Activated T-cell treated with anti-CD3 and anti-CD28 coated beads, Interleukin-2, amount 50 U/mL, for 24 hours (primary cell): ENCODE results near the gene UCP3.

Source experiments
- DNase-seq: peaks from one replicate; pipeline ENCODE4 v3.0.0-alpha.2; 2020
- H3K27ac Mint-ChIP-seq: 2 replicates; pipeline ENCODE4 v1.8.0; 2020; ENCODE audit warnings: mild to moderate bottlenecking, mixed read lengths
- H3K27me3 Mint-ChIP-seq: 2 replicates; pipeline ENCODE4 v1.8.0; 2020; ENCODE audit warnings: mixed read lengths
- H3K36me3 Mint-ChIP-seq: 2 replicates; pipeline ENCODE4 v1.8.0; 2020; ENCODE audit warnings: low read depth, mixed read lengths
- H3K4me1 Mint-ChIP-seq: 2 replicates; pipeline ENCODE4 v1.8.0; 2020; ENCODE audit warnings: low read depth, mixed read lengths
- H3K4me3 Mint-ChIP-seq: 2 replicates; pipeline ENCODE4 v1.8.0; 2020; ENCODE audit warnings: mild to moderate bottlenecking, moderate library complexity, mixed read lengths
- H3K9me3 Mint-ChIP-seq: 2 replicates; pipeline ENCODE4 v1.8.0; 2020; ENCODE audit warnings: mixed read lengths

The UCP3 gene

DNA sequence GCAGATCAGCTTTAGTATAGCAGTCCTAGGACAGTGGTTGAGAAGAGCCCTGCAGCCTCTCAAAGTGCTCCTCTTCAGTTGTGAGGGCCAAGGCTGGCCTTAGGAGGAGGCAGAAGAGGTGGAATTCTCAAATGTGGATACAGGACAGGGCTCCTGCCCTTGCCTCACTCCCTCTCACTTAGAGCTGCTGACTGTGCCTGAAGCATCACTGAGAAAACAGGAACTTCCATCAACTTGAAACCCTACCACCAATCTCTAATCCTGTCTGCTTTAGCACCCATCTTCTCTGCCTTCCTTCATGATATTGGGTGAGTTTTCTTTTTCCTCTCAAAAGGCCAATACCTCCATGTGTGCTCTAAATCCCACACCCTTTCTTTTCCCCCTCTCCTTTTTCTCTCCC lies 14.4 kb upstream of the UCP3 start:
- Mint-ChIP-seq H3K4me1 (peaks cover 33% of the 10 kb centered on the region), H3K9me3 (no peaks in the 10 kb centered on the region), H3K27me3 (no peaks in the 10 kb centered on the region), H3K27ac (no peak overlapping the region), H3K4me3 (no peak overlapping the region), H3K36me3 (peaks cover 43% of the 10 kb centered on the region)
- no peak for DNase-seq

DNA sequence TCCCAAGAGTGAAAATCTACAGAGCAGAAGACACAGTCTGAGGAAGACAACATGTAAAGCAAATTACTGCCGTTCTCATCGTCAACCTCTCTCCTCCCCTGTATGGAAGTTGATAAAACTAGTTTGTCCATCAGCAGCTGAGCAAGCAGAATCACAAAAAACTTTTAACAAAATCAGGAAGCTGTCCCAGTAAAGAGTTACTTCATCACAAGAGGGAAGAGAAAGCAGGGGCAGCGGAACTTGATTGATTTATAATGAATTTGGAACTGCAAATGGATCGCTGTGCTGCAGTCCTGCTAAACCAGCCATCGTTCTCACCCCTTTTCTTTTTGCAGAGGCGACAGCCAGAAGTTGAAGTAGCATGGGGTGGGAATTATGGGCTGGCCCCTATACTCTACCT lies 13.7 kb upstream of the UCP3 start:
- no peak for DNase-seq
- H3K27ac Mint-ChIP-seq, result no peak overlapping the region
- no peaks in the 10 kb centered on the region for H3K9me3 Mint-ChIP-seq
- no peak overlapping the region for H3K4me3 Mint-ChIP-seq
- peaks cover 33% of the 10 kb centered on the region for H3K4me1 Mint-ChIP-seq
- H3K27me3 Mint-ChIP-seq, result no peaks in the 10 kb centered on the region
- H3K36me3 Mint-ChIP-seq, result peaks cover 44% of the 10 kb centered on the region

DNA sequence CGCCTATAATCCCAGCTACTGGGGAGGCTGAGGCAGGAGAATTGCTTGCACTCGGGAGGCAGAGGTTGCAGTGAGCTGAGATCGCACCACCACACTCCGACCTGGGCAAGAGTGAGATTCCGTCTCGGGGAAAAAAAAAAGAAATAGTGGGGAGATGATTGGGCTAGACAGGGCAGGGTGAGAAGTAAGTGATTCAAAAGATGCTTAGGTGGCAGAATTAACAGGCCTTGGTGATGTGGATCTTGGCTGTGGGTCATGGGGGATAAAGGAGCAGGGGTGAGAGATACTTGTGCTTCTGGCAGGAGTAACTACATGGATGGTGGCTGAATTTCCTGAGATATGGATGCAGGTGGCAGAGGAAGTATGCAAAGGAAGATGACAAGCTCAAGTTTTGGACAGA lies 13.1 kb upstream of the UCP3 start:
- peaks cover 47% of the 10 kb centered on the region for H3K36me3 Mint-ChIP-seq
- H3K9me3 Mint-ChIP-seq, result no peaks in the 10 kb centered on the region
- peaks cover 35% of the 10 kb centered on the region for H3K4me1 Mint-ChIP-seq
- no peak overlapping the region for H3K4me3 Mint-ChIP-seq
- no peak for DNase-seq
- no peak overlapping the region for H3K27ac Mint-ChIP-seq
- H3K27me3 Mint-ChIP-seq, result no peaks in the 10 kb centered on the region

DNA sequence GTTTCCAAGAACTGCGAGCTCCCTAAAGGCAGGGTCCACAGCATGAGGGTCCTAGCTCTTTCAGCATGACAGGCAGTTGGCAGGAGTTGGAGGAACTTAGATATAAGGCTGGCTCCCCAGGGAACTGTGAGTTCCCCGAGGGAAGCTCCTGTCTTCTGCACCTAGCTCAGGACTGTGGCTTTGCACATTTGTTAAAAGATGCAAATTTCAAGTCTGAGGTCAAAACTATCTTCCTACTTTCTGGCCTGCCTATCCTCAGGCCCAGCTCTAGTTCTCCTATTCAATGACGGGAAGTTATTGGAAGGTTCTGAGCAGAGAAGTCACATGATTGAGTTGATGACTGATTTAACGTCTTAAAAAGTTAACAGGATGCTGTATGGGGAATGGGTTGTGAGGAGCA lies 11.7 kb upstream of the UCP3 start:
- Mint-ChIP-seq H3K4me3 (no peak overlapping the region), H3K4me1 (peaks cover 37% of the 10 kb centered on the region), H3K9me3 (no peaks in the 10 kb centered on the region), H3K27ac (no peak overlapping the region), H3K36me3 (peaks cover 52% of the 10 kb centered on the region), H3K27me3 (no peaks in the 10 kb centered on the region)
- DNase-seq, result no peak

DNA sequence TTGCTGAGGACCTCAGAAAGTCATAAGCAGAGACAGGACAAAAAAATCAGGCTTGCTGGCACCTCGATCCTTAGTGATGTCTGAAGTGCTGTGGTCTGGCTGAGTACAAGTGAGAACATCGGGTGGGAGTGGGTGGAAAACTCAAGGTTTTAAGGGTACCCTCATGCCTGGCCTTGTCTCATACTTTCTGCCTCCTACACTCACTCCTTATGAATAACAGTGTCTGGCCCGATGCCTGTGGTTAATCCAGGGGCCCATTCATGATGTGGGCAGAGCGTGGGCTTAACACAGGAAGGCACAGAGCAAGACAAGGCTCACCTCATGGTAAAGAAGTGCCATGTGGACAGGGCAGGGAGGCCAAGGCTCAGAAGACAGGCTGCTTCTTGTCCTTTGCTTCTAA lies 11.0 kb upstream of the UCP3 start:
- Mint-ChIP-seq H3K4me1 (peaks cover 38% of the 10 kb centered on the region), H3K4me3 (no peak overlapping the region), H3K36me3 (peaks cover 52% of the 10 kb centered on the region), H3K27me3 (no peaks in the 10 kb centered on the region), H3K9me3 (no peaks in the 10 kb centered on the region), H3K27ac (no peak overlapping the region)
- peak; percentile 75 for DNase-seq

DNA sequence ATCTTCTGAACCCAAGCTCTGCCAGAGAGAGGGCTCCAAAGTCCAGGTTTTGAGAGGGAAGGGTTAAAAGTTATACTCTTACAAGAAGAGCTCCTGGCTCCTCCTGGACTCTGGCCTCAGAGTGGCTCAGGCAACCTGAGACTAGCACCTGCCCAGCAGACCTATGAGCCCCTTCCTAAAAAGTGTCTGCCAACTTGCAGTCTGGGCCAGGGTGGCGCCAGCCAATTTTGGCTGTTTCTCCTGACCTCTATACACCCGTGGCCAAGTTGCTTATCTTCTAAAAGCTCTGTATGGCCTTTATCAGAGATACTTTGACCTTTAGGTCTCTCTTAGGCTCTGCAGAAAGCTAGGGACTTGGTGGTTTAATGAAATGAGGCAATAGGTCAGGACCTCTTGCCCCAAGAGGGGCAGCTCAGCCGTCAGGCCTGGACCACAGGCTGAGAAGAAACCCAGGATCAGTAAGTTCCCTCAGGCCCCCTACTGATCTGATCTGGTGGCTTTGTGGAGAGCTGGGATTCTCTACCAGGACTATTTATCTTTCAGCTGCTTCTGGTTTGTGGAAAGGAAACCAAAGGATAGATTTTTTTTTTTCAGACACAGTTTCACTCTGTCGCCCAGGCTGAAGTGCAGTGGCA lies 10.3 kb upstream of the UCP3 start:
- peaks cover 55% of the 10 kb centered on the region for H3K36me3 Mint-ChIP-seq
- no peaks in the 10 kb centered on the region for H3K27me3 Mint-ChIP-seq
- DNase-seq, result peak; percentile 42
- peak overlapping the region; percentile 61 for H3K27ac Mint-ChIP-seq
- H3K4me3 Mint-ChIP-seq, result no peak overlapping the region
- H3K4me1 Mint-ChIP-seq, result peaks cover 40% of the 10 kb centered on the region
- no peaks in the 10 kb centered on the region for H3K9me3 Mint-ChIP-seq

DNA sequence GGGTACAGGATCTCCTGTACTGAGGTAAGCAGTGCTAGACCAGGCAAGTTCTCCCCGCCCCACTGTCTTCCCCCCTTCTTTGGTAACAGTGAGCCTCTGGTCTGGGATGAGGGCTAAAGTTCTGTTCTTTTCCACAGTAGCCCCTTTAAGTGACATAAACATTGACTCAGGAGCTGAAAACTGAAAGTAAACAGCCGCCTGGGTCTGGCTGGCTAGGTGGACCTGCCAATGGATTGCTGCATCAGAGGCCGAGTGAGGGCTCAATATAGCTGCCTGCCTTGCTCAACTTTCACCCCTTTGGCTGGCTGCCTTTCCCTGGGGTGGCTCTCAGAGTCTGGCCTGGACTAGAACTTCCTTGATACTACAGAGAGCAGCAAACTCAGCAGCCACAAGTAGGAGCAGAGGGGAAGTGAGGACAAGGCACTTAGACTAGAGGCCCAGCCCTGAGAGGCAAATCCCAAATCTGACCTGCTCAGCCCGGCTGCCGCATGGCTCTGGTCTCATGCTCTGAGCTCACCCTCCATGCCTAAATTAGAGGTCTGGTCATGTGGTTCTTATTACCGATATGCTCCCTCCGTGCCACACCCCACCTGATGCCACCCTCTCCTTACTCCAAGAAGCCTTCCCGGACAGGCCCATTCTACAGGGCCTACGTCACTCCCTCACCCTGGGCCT lies 9.6 kb upstream of the UCP3 start:
- H3K4me1 Mint-ChIP-seq, result peaks cover 40% of the 10 kb centered on the region
- peaks cover 56% of the 10 kb centered on the region for H3K36me3 Mint-ChIP-seq
- H3K4me3 Mint-ChIP-seq, result no peak overlapping the region
- H3K27me3 Mint-ChIP-seq, result no peaks in the 10 kb centered on the region
- no peaks in the 10 kb centered on the region for H3K9me3 Mint-ChIP-seq
- peak overlapping the region; percentile 61 for H3K27ac Mint-ChIP-seq
- DNase-seq, result no peak

DNA sequence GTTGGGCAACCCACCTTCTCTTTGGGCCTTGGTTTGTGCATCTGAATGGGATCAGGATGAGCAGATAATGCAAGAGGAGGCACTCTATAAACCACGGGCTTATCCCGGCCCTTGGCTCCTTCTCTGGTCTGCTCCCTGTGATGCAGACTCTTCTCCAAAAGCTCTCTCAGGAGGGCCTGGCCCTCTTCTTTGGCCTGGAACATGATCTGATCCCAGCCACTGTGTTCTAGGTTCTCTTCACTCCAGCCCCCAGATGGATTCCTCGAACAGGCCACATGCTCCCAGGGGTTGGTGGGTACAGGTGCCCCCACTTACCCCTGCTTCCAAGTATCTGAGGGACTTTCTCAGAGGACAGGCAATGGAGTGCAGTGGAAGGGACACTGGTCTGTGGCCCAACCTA lies 8.7 kb upstream of the UCP3 start:
- Mint-ChIP-seq H3K4me1 (peaks cover 44% of the 10 kb centered on the region), H3K36me3 (peaks cover 55% of the 10 kb centered on the region), H3K9me3 (no peaks in the 10 kb centered on the region), H3K27ac (no peak overlapping the region), H3K27me3 (no peaks in the 10 kb centered on the region), H3K4me3 (no peak overlapping the region)
- no peak for DNase-seq

DNA sequence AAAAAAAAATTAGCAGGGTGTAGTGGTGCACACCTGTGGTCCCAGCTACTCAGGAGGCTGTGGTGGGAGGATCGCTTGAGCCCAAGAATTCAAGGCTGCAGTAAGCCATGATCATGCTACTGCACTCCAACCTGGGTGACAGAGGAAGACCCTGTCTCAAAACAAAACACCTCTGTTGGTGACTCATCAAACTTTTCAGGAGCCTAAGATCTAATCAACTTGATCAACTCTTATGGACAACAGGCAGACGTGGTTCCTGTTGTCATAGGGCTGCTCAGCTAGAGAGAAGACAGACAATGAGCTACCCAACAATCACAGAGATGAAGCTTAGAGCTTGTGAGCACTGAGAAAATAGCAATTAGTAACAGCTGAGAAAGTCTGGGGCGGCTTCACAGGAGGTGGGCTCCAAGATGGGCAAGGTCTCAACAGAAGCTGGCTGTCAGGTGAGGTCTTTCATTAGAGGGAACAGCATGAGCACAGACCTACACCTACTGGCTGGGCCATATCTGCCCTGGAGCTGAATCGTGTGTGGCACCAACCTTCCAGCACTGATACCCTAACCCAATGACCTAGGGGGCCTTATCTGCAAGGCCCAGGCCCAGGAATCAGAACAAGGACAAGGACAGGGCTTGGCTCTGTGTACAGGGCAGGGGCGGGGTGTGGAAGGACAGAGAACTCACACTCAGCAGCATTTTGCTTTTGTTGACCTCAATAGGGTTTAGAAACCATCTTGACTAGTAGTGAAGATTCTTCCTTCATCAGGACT lies 7.2 kb upstream of the UCP3 start:
- no peak for DNase-seq
- Mint-ChIP-seq H3K4me3 (no peak overlapping the region), H3K27ac (peak overlapping the region; percentile 42), H3K27me3 (no peaks in the 10 kb centered on the region), H3K9me3 (no peaks in the 10 kb centered on the region), H3K4me1 (peaks cover 60% of the 10 kb centered on the region), H3K36me3 (peaks cover 64% of the 10 kb centered on the region)

DNA sequence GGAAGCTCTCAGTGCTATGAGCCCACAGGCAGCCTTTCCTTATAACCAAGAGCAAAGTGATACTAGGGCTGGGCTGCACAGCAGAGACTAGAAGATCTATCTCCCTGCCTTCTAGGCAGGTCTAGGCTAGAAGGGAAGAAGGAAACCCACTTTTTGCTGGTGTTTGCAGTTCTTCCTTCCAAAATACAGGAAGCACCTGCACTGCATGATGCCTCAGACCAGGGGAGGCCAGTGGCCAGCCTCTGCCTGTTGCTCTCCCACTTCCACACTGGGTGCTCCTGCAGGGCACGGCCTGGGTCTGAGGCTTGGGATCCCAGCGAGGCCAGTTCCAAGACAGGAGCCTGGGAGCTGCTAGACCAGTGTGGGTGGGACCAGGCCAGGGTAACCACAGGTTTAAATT lies 6.0 kb upstream of the UCP3 start:
- Mint-ChIP-seq H3K4me1 (peaks cover 72% of the 10 kb centered on the region), H3K4me3 (no peak overlapping the region), H3K27ac (no peak overlapping the region)

DNA sequence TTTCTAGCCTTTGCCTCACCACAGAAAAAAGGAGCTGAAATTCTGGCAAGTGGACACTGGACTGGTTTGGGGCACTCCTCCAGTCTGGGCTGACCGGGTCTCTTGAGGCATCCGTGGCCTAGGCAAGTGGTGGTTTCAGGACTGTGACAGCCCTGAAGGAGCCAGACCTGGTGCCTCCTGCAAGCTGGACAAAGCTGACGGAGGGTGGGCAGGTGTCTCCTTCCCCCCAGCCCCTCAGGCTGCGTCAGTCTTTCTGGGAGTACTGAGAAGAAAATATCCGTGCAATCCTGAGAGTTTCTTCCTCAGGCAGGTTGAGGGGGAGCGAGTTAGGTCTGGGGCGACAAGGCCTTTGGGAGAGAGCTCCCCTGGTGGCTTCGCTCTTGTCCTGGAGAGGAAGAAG lies 4.3 kb upstream of the UCP3 start:
- H3K27me3 Mint-ChIP-seq, result no peaks in the 10 kb centered on the region
- H3K9me3 Mint-ChIP-seq, result no peaks in the 10 kb centered on the region
- no peak overlapping the region for H3K27ac Mint-ChIP-seq
- H3K4me1 Mint-ChIP-seq, result peaks cover 86% of the 10 kb centered on the region
- H3K36me3 Mint-ChIP-seq, result peaks cover 66% of the 10 kb centered on the region
- DNase-seq, result no peak
- H3K4me3 Mint-ChIP-seq, result no peak overlapping the region

More for the DNA sequence above, 6.0 kb upstream of the UCP3 start:
- Mint-ChIP-seq H3K27me3 (no peaks in the 10 kb centered on the region), H3K9me3 (no peaks in the 10 kb centered on the region), H3K36me3 (peaks cover 69% of the 10 kb centered on the region)
- no peak for DNase-seq

DNA sequence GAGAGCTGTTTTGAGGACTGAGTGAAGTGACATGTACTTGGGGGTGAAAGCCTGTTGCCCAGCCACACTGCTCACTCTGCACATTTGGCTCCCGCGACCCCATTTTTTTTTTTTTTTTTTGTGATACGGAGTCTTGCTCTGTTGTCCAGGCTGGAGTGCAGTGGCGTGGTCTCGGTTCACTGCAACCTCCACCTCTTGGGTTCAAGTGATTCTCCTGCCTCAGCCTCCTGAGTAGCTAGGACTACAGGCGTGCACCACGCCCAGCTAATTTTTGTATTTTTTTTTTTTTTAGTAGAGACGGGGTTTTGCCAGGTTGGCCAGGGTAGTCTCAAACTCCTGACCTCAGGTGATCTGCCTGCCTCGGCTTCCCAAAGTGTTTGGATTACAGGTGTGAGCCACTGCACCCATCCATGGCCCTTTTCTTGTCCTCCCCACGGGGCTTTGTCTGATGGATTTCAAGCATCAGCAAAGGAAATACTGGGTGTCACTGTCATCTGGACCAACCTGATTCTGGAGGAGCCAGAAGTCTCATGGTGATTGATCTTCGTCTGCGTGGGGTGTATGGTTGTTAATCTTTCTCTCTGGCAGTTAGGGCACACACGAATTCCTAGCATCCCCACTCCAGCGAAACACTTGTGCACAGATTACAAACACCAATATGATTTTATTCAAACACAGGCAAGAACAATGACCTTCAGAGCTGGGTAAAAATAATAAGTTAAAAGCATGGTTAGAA lies 3.4 kb upstream of the UCP3 start:
- H3K9me3 Mint-ChIP-seq, result no peaks in the 10 kb centered on the region
- DNase-seq, result no peak
- H3K27ac Mint-ChIP-seq, result peak overlapping the region; percentile 94
- H3K4me1 Mint-ChIP-seq, result peaks cover 93% of the 10 kb centered on the region
- no peak overlapping the region for H3K4me3 Mint-ChIP-seq
- H3K36me3 Mint-ChIP-seq, result peaks cover 58% of the 10 kb centered on the region
- no peaks in the 10 kb centered on the region for H3K27me3 Mint-ChIP-seq

DNA sequence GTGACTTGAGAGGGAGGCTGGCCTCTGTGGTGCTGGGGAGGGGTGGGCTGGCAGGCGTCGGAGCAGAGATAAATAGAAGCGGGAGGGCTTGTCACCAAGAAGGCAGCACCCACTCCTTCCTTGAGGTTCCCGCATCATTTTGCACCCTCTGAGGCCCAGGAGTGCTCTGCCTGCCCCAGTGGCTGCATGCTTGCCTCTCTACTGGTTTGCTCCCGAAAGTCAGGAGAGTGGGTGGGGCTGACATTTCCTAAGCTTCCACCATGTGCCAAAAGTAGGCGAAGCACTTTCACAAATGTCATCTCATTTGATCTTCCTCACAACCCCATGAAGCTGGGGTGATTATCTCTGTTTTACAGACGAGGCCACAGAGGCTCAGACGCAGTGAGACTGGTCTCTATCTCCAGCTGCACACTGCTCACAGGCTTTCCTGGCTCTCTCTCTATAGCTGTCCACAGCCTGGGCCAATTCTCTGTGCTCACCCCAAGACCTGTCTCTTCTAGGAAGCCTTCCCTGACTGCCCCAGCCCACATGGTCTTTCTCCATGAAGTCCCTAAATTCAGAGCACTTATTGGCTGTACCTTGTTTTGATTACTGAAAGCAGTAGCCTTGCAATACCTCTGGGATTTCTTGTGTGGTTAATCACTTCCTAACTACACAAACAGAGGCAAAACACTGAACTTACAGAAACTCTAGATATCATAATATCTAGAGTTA lies 2.6 kb upstream of the UCP3 start:
- peak; percentile 61 for DNase-seq
- no peaks in the 10 kb centered on the region for H3K27me3 Mint-ChIP-seq
- peak overlapping the region; percentile 94 for H3K27ac Mint-ChIP-seq
- peak overlapping the region; percentile 14 for H3K4me3 Mint-ChIP-seq
- H3K9me3 Mint-ChIP-seq, result no peaks in the 10 kb centered on the region
- peaks cover 92% of the 10 kb centered on the region for H3K4me1 Mint-ChIP-seq
- peaks cover 50% of the 10 kb centered on the region for H3K36me3 Mint-ChIP-seq
